Mesenchymal stem cell (in vitro differentiated cells and primary cell): ENCODE results near the gene MYT1.

Experiments used
- DNase-seq: peaks from one replicate; pipeline ENCODE4 v3.0.0-alpha.2; 2013
- H2AFZ ChIP-seq: one replicate; pipeline ENCODE4 v1.6.1; 2013; ENCODE audit warnings: low read depth, mild to moderate bottlenecking, control low read depth, inconsistent platforms, low read length, moderate library complexity
- H2AK5ac ChIP-seq: 2 replicates; pipeline ENCODE4 v1.6.1; 2013; ENCODE audit warnings: low read length, moderate library complexity, mild to moderate bottlenecking, inconsistent platforms; ENCODE audit not compliant: severe bottlenecking
- H2BK120ac ChIP-seq: one replicate; pipeline ENCODE4 v1.6.1; 2013; ENCODE audit warnings: low read depth, mild to moderate bottlenecking, inconsistent platforms, low read length, moderate library complexity
- H2BK12ac ChIP-seq, 2 experiments: one replicate each; pipeline ENCODE4 v1.6.1; 2013; ENCODE audit warnings: inconsistent platforms in 2 of 2, low read length in 2 of 2, mild to moderate bottlenecking in 2 of 2, moderate library complexity in 2 of 2, control low read depth in 1 of 2
- H2BK15ac ChIP-seq: one replicate; pipeline ENCODE4 v1.6.1; 2013; ENCODE audit warnings: mild to moderate bottlenecking, low read depth, inconsistent platforms; ENCODE audit not compliant: poor library complexity, severe bottlenecking
- H2BK5ac ChIP-seq: 2 replicates; pipeline ENCODE4 v1.6.1; 2013; ENCODE audit warnings: low read depth, mild to moderate bottlenecking, low read length, control low read depth, inconsistent platforms; ENCODE audit not compliant: poor library complexity, severe bottlenecking
- H3K14ac ChIP-seq, 2 experiments: one replicate each; pipeline ENCODE4 v1.6.1; 2013; ENCODE audit warnings: inconsistent platforms in 2 of 2, low read length in 2 of 2, control low read depth in 1 of 2, mild to moderate bottlenecking in 1 of 2, moderate library complexity in 1 of 2
- H3K18ac ChIP-seq, 2 experiments: one replicate each; pipeline ENCODE4 v1.6.1; 2013; ENCODE audit warnings: inconsistent platforms in 2 of 2, low read length in 2 of 2, control low read depth in 1 of 2, low read depth in 1 of 2, mild to moderate bottlenecking in 1 of 2
- H3K23ac ChIP-seq, 2 experiments: one replicate each; pipeline ENCODE4 v1.6.1; 2013; ENCODE audit warnings: inconsistent platforms in 2 of 2, low read length in 2 of 2, mild to moderate bottlenecking in 2 of 2, moderate library complexity in 2 of 2, control low read depth in 1 of 2
- H3K27ac ChIP-seq: 2 replicates; pipeline ENCODE4 v1.5.1; 2013; ENCODE audit warnings: mild to moderate bottlenecking, moderate library complexity, low read length, control low read depth, inconsistent platforms; ENCODE audit not compliant: poor library complexity, severe bottlenecking
- H3K27me3 ChIP-seq, 2 experiments: 2 replicates each; pipeline versions ENCODE4 v1.6.1 to v1.7.0; 2013; ENCODE audit warnings: low read length in 2 of 2, mild to moderate bottlenecking in 2 of 2, moderate library complexity in 2 of 2, control low read depth in 1 of 2, inconsistent platforms in 1 of 2; ENCODE audit not compliant: control insufficient read depth in 1 of 2, insufficient read depth in 1 of 2
- H3K36me3 ChIP-seq, 2 experiments: 2 replicates each; pipeline versions ENCODE4 v1.6.1 to v1.7.0; 2013; ENCODE audit warnings: low read length in 2 of 2, control low read depth in 1 of 2, inconsistent platforms in 1 of 2, low read depth in 1 of 2, mild to moderate bottlenecking in 1 of 2; ENCODE audit not compliant: insufficient read depth in 2 of 2, control insufficient read depth in 1 of 2
- H3K4ac ChIP-seq, 2 experiments: one replicate each; pipeline ENCODE4 v1.6.1; 2013; ENCODE audit warnings: inconsistent platforms in 2 of 2, low read length in 2 of 2, mild to moderate bottlenecking in 2 of 2, moderate library complexity in 2 of 2, control low read depth in 1 of 2, low read depth in 1 of 2
- H3K4me1 ChIP-seq: 2 replicates; pipeline ENCODE4 v1.6.1; 2013; ENCODE audit warnings: low read depth, low read length, control low read depth; ENCODE audit not compliant: control insufficient read depth, insufficient read depth
- H3K4me2 ChIP-seq: 2 replicates; pipeline ENCODE4 v1.6.1; 2013; ENCODE audit warnings: low read length, mild to moderate bottlenecking, inconsistent platforms; ENCODE audit not compliant: poor library complexity, severe bottlenecking
- H3K4me3 ChIP-seq, 2 experiments: 2 replicates each; pipeline versions ENCODE4 v1.5.1 to v1.7.0; 2013; ENCODE audit warnings: low read length in 2 of 2, mild to moderate bottlenecking in 2 of 2, control low read depth in 1 of 2, low read depth in 1 of 2; ENCODE audit not compliant: insufficient read depth in 1 of 2
- H3K79me1 ChIP-seq: replicated peaks from 2 replicates; pipeline ENCODE4 v1.6.1; 2013; ENCODE audit warnings: mild to moderate bottlenecking, control low read depth, low read length, inconsistent platforms; ENCODE audit not compliant: poor library complexity, severe bottlenecking
- H3K9ac ChIP-seq: 2 replicates; pipeline ENCODE4 v1.7.0; 2013; ENCODE audit warnings: mild to moderate bottlenecking, low read length, moderate library complexity
- H3K9me3 ChIP-seq: 2 replicates; pipeline ENCODE4 v1.7.0; 2013; ENCODE audit warnings: mild to moderate bottlenecking, low read length; ENCODE audit not compliant: control insufficient read depth
- H4K8ac ChIP-seq: one replicate; pipeline ENCODE4 v1.6.1; 2013; ENCODE audit warnings: inconsistent platforms, mild to moderate bottlenecking, low read length, moderate library complexity
- H4K91ac ChIP-seq: one replicate; pipeline ENCODE4 v1.6.1; 2013; ENCODE audit warnings: mild to moderate bottlenecking, low read length, inconsistent platforms
- WGBS: methylation state at CpG from one replicate; pipeline ENCODE4 v1.1.7; 2013; ENCODE audit warnings: mixed read lengths; 5-methylcytosine and 5-hydroxymethylcytosine counted together

MYT1 gene

DNA sequence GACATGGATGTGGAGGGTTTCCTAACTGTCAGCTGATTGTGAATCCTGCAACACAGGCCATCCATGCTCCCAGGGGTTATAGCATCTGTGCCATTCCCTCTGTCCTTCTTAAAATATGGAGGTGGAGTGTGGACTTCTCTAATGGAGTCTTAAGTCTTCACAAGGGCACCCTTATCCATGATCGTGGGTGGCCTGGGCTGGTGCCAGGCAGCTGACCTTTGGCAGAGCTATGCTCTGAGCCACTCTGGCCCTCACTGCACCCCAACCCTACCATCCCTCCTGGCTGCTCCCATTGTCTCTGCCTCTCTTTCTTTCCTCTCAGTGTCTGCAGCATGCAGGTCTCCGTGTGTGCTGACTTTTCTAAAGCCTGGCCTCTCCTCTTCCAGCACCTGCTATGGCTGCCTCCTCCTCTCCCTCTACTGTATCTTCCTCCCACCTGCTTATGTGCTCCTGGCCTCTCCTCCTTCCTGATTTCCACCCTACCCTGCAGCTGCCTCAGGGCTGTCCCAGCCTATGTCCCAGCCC lies 80.1 kb downstream of the MYT1 start:
- WGBS, result 63% methylated on average over 2 of the region's 2 CpGs
- no peak overlapping the region for H2BK15ac ChIP-seq
- no peak overlapping the region for H3K18ac ChIP-seq
- no peaks in the 10 kb centered on the region for H3K79me1 ChIP-seq
- H3K23ac ChIP-seq, result no peak overlapping the region
- H2AFZ ChIP-seq, result no peak overlapping the region
- no peaks in the 10 kb centered on the region for H3K36me3 ChIP-seq
- H3K4ac ChIP-seq, result no peak overlapping the region
- no peak overlapping the region for H3K27ac ChIP-seq
- H3K27me3 ChIP-seq, result peaks cover 51 to 78% of the 10 kb centered on the region in 2 experiments
- no peak overlapping the region for H2BK120ac ChIP-seq
- no peak overlapping the region for H3K9ac ChIP-seq
- peaks cover 5% of the 10 kb centered on the region for H3K4me1 ChIP-seq
- no peak overlapping the region for H2AK5ac ChIP-seq
- no peak overlapping the region for H3K4me2 ChIP-seq
- DNase-seq, result no peak
- no peak overlapping the region for H2BK5ac ChIP-seq
- H3K14ac ChIP-seq, result no peak overlapping the region
- H3K4me3 ChIP-seq, result no peak overlapping the region
- H3K9me3 ChIP-seq, result no peaks in the 10 kb centered on the region
- H2BK12ac ChIP-seq, result no peak overlapping the region
- no peak overlapping the region for H4K91ac ChIP-seq
- no peak overlapping the region for H4K8ac ChIP-seq

DNA sequence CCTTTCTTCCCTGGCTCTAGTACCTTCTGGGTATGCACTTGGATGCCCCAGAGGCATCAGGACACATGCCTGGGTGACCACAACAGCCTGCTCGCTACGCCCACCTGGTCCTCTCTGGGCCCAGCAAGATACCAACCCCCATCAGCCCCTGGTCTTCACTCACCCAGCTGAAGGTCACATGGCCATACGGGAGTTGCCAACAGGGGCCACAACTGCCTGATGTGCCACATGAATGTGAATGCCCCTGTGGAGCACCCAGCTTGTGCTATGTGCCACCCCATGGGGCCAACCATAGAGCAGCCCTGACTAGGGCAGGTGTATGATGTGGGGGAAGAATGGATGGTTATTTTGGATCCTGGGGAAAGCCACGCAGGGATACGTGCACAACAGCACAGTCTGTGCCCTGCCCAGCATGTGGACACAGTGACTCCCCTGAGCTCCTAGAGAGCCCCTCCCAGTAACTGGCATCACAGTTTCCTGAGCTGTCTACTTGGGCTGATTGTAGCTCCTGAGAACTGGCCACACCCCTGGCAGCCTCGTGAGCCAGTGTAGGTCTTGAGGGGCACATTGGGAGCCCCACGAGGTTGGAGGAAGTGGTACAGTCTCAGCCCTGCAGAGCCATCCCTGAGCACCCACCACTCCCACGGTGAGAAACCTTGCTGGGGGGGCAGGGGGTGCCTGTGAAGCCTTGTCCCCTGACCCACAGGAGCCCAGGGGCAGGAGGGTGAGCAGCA lies 80.8 kb downstream of the MYT1 start:
- DNase-seq, result no peak
- Histone ChIP-seq H3K79me1 (no peaks in the 10 kb centered on the region), H3K27ac (no peak overlapping the region), H2BK120ac (no peak overlapping the region), H3K14ac (peak overlapping the region in 1 of 2 experiments; percentile 58), H2AK5ac (no peak overlapping the region), H3K4me2 (peak overlapping the region; percentile 12), H2BK15ac (no peak overlapping the region), H3K36me3 (no peaks in the 10 kb centered on the region), H2AFZ (no peak overlapping the region), H2BK5ac (no peak overlapping the region), H3K9ac (no peak overlapping the region), H4K8ac (no peak overlapping the region), H3K4me1 (peaks cover 5% of the 10 kb centered on the region), H3K4me3 (no peak overlapping the region), H3K18ac (no peak overlapping the region), H4K91ac (no peak overlapping the region), H3K4ac (no peak overlapping the region), H3K9me3 (no peaks in the 10 kb centered on the region), H3K27me3 (peaks cover 56 to 81% of the 10 kb centered on the region in 2 experiments), H2BK12ac (no peak overlapping the region), H3K23ac (no peak overlapping the region)
- 57% methylated on average over 8 of the region's 8 CpGs for WGBS

- Histone ChIP-seq H3K4ac (no peak overlapping the region), H2AK5ac (no peak overlapping the region), H3K9ac (no peak overlapping the region), H2BK15ac (no peak overlapping the region), H3K18ac (no peak overlapping the region), H3K79me1 (no peaks in the 10 kb centered on the region), H3K27ac (no peak overlapping the region), H3K4me2 (no peak overlapping the region), H4K91ac (no peak overlapping the region), H3K4me1 (peaks cover 5% of the 10 kb centered on the region), H3K14ac (no peak overlapping the region), H2BK12ac (no peak overlapping the region), H2BK5ac (no peak overlapping the region), H2BK120ac (no peak overlapping the region), H4K8ac (no peak overlapping the region), H2AFZ (no peak overlapping the region), H3K23ac (no peak overlapping the region), H3K4me3 (no peak overlapping the region), H3K27me3 (peaks cover 64 to 83% of the 10 kb centered on the region in 2 experiments), H3K36me3 (no peaks in the 10 kb centered on the region), H3K9me3 (no peaks in the 10 kb centered on the region)
- no peak for DNase-seq
- WGBS, result 72% methylated on average over 9 of the region's 9 CpGs
Observed at GRCh38 chr20:64245746-64246595, 81.7 kb downstream of the MYT1 start.
